Activated CD4-positive, alpha-beta T cell treated with anti-CD3 and anti-CD28 coated beads, Interleukin-2, Interleukin-4, amounts not matched to agents 100 ng/mL and 50 ng/mL, durations not matched to agents 16 hours and 8 hours (primary cell): ENCODE measurements around the gene ESAM.
"Not testable (repeated sequence)": the region's sequence is repeated elsewhere in the genome, so short reads cannot be mapped to it uniquely, and the experiment has no call there.

Source experiments
- DNase-seq: peaks from one replicate; pipeline ENCODE4 v3.0.0-alpha.2; 2020; ENCODE audit warnings: low spot score

ESAM gene

DNA sequence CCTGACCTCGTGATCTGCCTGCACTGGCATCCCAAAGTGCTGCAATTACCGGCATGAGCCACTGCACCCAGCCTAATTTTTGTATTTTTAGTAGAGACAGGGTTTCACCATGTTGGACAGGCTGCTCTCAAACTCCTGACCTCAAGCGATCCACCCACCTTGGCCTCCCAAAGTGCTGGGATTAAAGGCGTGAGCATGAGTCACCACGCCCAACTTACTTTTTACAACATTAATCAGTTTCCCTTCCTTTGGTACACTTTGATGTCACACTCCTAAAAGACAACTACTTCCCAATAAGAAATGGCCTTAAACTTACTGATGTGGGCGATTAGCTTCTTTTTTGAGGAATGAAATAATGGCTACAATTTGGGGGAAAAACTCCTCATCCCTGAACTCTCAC lies 8.9 kb upstream of the ESAM start:
- DNase-seq = not testable (repeated sequence)

DNA sequence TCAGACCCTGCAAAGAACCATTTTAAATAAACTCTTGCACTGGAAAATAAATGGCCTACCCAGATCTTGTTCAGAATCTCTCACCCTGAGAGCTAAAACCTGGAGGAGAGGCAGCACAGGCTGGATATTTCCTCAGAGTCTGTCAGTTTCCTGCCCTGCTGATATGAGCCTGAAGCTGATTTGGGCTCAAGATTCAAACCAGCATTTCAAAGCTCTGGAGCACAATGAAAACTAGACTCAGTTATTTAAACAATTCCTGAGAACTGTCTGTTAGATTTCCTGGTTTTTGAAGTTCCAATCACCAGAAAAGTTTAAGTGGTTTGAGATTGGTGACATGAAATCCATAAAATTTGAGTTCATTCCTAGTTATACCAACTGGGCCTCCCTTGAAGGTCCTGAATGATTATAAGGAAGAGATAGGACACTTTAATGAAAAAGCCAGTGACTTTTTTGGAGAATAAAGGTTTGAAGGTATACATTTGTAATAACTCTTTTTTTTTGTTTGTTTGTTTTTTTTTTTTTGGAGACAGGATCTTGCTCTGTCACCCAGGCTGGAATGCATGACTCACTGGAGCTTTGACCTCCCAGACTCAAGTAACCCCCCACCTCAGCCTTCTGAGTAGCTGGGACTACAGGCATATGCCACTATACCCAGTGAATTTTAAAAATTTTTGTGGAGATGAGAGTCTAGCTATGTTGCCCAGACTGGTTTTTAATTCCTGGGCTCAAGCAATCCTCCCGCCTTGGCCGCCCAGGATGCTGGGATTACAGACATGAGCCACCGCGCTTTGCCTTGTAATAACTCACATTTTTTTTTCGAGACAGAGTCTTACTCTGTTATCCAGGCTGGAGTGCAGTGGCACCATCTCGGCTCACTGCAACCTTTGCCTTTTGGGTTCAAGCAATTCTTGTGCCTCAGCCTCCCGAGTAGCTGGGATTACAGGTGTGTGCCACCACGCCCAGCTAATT lies 8.0 kb upstream of the ESAM start:
- no peak for DNase-seq

DNA sequence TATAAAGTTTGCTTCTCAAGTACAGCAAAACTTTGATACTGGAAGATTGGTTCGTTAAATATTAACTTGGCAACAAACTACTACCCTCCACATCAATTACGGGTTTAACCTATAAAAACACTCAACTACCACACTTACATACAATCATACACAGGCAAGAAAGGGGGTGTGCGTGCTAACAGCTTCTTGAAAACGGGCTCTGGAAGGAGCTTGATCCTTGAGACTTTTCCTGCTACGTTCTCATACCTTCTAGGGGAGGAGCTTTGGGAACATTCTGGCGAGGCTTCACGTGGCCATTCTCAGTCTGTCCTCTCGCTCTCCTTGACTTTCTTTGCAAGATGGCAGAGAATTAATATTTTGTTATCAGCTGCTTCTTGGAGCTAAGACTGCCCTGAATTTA lies 6.8 kb upstream of the ESAM start:
- DNase-seq = no peak

DNA sequence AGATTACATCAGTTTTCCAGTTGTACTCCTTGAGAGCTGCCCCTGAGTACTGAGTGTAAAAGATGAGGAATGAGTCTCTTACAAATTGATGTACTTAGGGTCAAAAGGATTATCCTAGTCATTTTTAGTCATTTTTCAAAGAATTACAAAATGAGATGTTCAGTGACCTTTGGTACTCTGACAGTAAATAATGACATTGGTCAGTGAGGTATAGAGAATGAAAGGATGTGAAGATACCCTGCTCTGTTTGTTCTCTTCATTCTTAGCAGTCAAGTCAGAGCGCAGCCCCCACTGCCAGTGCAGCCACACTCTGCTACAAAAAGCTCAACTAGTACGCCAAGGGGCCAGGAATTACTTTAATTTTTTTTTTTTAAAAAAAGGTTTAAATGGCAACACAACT lies 4.1 kb upstream of the ESAM start:
- DNase-seq = no peak

DNA sequence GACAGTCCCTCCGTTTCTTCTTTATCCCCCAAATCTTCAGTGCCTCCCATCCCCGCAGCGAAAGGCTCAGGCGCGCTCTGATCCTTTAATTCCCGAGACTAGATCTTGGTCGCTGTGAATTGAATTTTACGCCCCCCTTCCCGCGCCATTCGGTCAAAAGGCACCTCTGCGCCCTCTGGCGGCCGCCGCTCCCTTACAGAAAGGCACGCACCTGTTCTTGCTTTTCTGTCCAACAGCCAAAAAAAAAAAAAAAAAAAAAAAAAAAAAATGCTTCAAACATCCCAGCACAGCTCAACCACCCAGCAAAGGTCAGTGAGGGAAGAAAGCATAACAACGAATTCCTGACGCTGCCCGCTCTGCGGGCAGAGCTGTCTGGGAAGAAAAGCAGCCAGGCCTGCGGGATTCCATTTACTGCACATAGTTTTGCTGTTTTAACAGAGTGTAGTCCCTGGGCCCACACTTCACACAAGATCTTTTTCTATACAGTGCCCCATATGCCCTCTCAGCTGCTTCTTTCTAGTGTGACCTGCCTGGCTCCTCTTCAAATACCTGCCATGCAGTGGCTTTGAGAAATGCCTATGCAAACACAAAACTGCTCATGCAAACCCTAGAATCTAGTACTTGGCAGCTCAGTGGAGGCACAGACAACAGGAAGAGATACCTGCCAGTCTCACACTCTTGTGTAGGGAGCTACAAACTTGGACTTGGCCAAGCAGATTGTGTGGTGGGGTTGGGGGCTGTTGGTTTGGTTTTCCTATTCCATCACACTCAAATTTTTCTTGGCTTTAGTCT lies 1.3 kb upstream of the ESAM start:
- DNase-seq = peak; percentile 77

DNA sequence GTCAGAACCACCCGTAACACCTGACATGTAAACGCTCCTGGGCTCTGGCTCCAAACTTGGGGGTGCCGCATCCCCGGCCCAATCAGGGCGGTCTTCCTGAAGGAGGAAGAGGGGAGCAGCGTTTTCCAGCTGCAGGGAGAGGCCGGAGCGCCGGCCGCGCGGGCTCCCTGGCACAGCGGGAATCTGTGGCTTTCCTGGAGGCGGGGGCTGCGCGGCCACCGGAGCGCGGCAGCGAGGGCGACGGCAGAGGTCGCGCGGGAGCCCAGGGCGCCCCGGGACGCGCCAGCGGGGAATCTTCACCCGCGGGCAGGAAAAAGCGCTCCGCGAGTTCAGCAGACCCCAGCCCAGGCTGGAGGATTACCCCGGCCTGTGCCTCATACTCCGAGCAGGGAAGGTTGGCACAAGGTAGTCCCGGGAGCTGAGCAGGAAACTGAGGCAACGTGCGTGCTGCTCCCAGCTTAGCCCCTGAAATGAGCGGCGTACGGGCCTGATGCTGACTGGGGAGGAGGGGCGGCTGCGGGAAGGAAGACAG lies 600 bp upstream of the ESAM start:
- DNase-seq = no peak

DNA sequence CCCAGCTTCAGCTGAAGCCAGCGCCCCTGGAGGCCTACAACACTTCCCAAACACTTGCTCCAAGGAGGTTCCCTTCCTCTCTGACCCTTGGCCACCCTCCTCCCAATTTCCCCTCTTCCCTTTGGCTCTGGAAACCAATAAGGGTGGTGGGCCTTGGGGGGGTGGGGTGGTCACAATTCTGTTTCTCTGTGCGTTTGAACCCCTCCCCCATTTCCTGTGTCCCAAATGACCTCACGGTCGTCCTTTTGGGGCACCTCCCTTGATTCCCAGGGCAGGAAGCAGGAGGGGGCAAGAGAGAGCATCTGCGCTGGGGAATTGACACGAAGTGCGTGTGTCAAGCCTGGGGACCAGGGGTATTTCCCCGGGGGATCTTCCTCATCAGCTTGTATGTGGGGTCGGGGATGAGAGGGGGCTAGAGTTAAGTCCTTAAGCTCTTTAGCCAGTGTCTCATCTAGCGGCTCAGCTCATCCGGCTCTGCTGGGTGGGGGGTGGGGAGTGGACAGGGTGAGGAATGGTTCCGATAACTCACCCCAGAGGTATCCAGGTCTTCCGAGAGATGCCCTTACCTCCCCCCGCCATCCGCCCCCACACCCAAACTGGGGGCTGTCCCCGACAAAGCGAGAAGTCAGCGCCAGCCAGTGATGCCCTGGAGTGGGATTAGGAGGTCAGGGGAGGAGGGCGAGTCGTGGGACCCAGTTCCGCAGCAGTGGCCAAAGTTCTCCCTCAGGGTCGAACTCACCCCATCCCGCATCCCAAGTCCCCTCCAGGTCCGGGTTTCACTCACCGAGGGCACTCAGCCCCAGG lies 587 bp downstream of the ESAM start:
- DNase-seq = no peak

DNA sequence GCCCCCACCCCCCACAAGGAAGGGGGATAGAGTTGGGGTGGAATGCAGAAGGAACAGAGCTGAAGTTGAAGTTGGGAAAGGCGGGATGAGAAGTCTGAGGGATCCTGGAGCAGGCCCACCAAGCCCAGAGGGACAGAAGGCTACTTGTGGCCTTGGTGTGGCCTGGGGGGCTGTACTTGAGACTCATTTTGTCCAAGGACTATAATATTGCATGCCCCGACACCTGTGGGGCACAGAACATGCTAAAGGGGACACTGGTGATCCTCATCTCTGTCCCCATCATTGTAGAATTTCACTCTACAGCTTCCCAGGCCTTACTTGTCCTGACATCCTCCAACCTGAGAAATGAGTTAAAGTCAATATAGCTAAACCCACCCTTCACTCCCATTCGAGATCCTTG lies 1.3 kb downstream of the ESAM start:
- DNase-seq = no peak

DNA sequence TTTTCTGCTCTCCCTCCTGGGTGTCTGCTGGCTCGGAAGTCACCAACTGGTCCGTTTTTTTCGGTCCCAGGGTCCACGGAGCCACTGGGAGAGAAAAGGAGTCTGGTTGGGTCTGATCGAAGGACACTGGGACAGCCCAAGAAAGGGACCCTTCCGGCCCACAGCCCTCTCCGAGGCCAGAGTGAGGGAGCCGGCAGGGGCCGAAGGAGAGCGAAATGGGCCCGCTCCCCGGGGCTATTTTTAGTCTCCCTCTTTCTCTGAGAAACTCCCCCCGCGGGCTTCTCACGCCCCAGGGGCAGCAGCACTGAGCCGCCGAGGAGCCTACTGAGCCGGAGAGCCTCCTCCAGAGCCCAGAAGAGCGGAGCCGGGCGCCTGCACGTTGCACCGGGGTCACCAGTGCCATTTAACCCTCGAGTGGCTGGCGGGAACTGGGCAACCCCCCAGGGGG lies 1.9 kb downstream of the ESAM start:
- DNase-seq = no peak

DNA sequence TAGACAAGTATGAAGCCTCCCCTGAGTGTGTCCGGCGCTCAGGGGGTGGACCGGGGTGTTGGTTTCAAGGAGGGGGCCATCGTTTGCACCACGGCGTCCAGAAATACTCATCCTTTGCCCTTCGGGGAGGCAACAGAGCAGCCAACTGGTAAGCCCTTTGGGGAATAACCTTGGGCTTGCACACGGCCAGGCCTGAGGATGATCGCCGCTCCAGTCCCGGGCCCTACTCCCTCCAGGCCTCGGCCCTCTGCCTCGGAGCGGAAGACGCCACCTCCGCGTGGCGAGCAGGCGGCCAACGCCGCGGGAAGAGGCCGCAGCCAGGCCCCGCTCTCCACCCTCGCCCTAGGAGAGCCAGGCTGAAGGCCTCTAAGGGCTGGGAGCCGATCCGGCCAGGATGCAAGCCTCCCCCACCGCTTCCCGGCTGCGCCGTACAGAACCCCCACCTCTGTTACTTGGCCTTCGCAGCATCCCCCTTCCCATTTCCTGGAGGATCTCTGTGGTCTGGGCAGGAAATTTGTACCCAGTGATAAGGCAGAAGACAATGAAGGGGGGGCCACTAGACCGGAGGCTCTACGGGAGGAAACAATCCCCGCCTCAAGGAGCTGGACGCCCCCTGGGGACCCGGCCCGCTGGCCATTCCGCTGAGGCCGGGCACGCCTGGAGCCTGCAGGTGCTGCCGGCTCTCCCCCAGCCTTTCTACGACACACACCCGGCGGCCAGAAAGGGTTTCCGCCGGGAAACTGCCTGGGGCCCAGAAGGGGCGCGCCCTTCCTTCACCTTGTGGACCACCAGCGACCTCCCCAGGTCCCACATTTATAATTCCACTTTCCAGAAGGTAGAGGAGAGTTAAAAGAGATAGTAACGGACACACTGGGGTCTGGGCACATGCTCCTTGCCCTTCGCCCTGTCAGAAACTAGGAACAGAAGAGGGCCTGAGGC lies 2.6 kb downstream of the ESAM start:
- no peak for DNase-seq

DNA sequence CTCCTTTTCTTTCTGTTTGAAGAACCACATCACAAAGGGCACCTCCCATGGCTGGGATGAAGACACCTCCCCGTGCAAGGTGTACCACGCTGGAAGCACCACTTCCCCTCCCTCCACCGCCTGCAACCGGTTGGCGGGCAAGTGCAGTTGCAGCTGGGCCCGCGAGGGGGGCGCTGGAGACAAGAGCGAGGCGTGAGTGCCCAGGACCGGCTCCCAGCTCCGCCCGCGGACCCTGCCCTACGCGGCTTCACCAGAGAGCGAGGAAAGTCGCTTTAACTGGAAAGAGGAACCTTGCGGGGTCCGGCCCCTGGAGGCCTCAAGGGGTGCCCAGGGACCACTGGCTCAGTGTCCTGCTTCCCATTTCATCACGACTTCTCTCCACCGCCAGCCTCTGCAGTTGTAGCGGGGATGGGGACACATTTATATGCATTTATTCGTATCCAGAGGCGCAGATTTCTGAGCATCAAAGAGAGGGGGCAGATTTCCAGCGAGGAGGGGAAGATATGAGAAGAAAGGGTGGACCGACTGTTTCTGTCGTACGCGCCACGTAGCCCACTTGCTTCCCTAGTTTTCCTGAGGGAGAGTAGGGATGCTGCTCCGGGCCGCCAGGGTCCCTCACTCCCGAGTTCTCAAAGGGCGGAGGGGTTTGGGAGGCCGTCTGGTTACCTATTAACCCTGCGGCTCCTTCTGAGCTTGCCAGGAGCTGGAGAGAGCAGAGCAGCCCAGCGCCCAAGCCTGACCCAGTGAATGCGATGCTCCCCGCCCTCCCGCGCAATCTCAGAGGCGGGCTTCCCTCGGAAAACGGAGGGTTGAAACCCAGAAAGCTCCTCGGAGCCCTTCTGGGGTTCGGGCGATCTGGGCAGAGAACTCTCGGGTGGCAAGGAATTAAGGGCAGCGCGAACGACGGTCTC lies 3.5 kb downstream of the ESAM start:
- DNase-seq = peak; percentile 62

DNA sequence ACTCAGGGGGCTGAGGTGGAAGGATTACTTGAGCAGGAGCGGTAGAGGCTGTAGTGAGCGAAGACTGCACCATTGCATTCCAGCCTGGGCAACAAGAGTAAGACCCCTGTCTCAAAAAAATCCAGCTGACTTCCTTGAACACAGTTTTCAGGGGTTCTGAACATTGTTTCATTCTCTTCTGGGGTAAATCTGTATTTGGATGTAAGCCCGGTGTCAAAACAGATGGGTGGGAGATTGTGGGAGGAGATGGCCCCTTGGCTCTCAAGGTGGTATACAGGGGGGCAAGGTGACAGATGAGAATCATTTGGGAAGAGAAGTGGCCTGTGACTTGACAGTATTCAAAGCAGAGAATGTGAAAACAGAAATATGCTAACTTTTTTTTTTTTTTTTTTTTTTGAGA lies 4.8 kb downstream of the ESAM start:
- no peak for DNase-seq

DNA sequence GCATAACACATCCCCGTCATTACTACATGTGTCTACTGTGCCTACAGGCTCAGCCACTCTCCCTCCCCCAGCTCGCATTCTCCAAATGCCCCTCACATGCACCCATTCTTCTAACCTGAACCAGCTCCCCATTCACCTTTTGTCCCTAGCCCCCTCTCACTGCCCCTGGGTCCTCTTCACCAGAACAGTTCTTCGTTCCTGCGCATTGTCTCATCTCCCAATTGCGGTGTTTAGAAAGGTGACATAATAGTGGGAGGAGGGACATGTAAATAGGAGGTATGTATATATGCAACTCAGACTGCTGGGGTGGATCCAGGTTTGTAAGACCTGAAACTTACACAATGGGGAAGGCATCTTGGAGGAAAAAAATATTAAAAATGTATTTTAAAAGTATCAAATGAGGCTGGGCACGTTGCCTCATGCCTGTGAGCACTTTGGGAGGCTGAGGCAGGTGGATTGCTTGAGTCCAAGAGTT lies 5.3 kb downstream of the ESAM start:
- DNase-seq = no peak

DNA sequence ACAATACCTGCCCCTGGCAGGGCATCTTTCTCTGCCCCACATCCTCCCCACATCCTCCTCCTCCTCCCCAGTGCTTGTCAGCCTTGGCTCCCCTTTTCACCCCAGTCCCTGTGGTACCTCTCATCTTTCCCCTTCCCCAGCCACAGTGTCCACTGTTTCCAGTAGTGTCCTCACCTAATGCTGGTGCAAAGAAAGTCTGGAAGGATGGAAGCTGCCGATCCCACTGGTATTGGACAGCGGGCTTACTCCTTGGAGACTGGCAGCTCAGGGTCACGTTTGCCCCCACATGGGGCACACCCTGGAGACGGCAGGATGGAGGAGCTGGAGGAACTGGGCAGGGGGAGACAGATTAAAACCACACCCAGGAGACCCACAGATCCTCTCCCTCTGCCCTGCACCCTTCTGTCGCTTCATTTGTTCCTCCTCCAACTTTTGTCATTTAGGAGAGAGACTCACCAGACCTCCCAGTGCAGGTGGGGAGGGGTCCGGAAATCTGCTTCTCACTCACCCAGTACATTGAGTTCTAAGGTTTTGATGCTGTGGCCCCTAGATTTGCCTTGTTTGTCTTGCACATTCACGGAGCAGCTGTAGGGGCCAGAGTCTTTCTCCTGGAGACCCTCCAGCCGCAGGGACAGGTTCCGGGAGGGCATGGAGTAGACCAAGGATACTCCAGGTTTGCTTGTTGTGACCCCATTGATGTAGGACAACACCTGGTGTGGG lies 5.9 kb downstream of the ESAM start:
- DNase-seq = no peak

DNA sequence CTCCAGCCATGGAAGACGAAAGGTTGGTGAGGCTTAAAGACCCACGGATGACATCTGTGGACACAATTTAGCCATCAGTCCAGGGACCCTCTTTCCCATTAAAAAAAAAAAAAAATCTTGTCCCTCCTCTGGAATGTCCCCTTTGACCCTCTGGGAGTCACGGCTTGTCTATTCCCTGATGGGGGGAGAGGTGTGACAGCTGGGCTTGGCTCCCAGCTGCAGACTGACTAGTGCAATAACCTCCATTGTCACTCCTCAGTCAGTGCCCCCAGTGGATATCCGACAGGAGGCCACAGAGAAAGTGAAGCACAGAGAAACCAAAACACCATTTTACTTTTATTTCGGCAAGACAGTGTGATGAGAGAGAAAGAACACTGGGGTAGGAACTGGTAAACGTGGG lies 7.4 kb downstream of the ESAM start:
- DNase-seq = no peak

DNA sequence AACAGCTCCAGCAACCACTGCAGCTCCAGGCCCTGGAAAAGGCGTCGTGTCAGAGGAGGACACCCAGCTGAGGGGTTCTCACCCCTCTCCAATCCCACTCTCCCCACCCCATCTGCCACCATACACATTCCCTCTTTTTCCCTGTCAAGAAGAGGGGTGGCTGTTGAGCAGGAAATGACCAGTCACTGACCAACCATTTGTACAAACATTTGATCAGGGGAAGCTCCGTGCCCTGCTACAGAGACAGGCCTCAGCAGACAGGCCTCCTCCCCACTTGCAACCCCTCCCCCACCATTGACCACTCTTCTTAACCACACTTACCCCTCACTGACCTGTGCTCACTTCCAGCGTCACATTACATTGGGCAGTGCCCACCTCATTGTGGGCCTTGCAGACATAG lies 7.8 kb downstream of the ESAM start:
- DNase-seq = no peak

DNA sequence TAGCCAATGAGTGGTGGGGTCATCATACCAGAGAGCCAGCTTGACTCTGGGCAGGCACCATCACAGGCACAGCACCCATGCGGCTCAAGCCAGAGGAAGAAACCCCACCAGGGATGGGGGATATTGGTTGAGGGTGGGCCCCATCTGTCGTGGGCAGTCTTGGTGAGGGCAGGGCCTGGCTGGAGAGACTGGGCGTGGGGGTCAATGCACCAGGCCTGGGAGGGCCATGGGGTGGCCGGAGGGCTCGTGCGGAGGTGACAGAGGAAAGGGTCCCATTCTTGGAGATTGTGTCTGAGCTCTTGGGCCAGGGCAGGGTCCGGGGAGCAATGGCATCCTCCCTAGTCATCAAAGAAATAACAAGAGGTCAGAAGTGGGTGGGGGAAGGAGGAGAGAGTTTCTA lies 8.5 kb downstream of the ESAM start:
- DNase-seq = no peak

DNA sequence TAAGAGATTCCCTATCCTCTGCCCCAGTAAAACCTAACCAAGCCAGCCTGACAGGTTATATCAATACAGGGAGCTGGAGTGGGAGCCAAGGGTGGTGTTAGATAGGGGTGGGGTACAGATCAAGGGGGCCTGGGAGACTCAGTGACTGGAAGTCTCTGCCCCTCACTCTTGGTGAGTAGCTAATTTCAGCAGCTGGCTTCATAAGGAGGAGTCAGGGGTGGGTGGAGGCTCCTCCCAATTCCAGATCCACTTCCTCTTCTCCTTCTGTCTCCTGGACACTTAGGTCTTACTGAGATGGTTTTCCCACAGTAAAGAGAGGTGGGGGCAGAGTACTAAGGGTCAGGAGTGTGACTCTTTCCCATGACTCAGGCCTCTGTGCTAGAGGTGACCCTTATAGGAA lies 8.9 kb downstream of the ESAM start:
- DNase-seq = no peak

DNA sequence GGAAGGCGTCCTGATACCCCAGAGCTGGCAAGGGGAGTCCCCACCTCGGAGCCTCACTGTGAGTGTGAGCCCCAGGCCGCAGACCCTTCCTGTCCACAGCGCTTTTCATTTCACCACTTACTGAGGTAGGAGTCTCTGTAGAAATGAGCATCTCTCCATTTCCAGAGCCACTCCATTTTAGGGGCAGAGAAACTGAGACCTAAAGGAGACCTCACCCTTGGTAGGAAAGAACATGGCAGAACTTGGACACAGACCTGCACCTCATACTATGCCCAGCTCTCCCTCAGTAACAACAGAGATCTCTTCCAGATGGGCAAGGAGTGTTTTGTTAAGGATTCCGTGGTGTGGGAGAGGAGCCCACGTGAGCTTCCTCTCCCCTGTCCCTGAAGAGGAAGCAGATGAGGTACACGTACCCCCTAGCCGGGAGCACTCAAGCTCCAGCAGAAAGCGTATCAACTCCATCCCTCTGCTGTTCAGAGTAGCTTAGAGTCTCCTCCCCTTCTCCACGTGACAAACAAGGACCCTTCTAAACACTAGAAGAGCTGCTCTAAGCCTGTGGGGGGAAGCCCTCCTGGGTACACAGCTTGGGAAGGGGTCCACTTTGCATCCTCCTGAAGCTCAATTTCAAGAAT lies 9.5 kb downstream of the ESAM start:
- DNase-seq = no peak
